GM21723 (cell line): ENCODE results near the gene CDH15.

Experiments
- ATAC-seq: cut with Tn5 transposase; IDR thresholded peaks from one replicate; pipeline ENCODE4 v1.9.1; 2021; ENCODE audit warnings: mild to moderate bottlenecking, moderate library complexity; ENCODE audit not compliant: unreplicated experiment

Gene CDH15

DNA sequence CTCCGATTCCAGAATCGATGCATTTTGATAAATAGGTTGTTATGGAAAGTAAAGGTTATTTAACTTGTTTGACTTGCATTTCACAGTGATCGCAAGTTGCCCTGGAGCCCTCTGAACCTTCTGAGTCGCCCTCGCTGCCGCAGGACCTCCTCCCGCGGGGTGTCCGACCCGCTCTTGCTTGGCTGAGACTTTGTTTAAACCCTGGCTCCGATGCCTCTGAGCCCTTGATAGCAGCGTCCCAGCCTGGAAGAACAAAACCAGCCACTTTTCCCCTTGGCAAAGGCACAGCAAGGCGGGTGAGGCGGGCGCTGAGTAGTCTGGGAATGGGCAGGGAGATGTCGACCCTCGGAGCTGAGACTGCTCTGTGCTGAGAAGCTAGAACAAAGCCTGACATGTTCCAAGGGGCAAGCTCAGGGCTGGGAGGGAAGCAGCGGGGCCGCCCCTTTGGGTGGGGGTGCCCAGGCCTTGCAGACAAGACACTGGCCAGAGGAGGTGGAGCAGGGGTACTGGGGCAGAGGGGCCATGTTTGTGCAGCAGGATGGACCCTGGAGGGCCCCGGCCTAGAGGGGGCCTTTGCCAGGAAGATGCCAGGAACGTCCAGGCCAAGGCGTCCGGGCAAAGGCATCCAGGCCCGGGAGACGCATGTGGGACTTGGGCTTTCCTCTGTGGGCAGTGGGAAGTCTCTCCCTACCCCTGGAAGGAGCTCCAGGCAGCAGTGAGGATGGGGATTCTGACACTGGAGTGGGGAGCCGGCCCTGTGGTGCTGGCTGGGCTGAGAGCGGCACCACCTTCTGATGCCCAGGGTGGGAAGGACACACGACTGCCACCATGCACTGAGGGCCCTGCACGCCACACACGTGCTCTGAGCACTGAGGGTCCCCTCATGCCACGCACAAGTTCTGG, 30.3 kb upstream of the CDH15 start:
- no peak for ATAC-seq

GRCh38 chr16:89141884-89142267, 29.7 kb upstream of the CDH15 start:
- no peak for ATAC-seq

DNA sequence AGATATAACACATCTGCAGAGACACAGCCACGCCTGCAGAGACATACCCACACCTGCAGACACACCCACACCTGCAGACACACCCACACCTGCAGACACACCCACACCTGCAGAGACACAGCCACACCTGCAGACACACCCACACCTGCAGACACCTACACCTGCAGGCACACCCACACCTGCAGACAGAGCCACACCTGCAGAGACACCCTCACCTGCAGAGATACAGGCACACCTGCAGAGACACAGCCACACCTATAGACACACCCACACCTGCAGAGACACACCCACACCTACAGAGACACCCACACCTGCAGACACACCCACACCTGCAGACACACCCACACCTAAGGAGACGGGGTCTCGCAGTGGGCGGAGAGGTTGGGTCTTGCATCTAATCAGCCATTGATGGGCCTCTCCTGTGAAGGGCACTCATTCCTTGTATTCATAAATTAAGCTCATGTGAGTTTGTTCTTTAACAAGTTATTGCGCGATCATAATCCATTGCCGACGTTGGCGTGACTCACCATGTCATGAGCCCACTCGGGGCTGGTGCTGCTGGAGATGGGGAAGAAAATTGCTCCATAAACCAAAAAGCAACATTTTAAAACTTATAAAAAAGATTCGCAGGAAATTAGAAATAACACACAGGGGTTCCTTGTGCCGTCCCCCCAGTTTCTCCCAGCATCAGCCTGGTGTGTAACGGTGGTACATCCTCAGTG, 28.9 kb upstream of the CDH15 start:
- no peak for ATAC-seq

DNA sequence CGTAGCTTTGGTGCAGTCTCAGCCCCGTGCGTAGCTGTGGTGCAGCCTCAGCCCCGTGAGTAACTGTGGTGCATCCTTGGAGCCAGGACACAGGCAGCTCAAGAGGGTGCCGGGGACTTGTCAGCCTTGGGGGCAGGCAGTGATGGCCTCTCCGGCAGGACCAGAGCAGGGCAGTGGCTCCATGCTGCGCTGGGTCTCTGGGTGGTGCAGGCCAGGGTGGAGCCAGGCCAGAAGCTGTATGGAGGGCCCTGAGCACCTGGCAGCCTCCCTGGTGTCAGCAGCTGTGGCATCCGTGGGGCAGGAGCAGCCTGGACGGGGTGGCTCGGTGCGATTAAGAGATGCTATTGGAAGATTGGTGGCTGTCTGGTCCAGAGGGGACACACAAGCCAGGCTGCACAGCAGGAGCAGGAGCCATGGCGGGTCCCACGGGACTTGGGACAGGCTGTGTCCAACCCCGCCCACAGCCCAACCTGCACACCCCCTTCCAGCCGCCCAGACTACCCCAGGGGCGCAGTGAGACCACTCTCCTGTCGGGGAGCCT, 28.3 kb upstream of the CDH15 start:
- no peak for ATAC-seq

DNA sequence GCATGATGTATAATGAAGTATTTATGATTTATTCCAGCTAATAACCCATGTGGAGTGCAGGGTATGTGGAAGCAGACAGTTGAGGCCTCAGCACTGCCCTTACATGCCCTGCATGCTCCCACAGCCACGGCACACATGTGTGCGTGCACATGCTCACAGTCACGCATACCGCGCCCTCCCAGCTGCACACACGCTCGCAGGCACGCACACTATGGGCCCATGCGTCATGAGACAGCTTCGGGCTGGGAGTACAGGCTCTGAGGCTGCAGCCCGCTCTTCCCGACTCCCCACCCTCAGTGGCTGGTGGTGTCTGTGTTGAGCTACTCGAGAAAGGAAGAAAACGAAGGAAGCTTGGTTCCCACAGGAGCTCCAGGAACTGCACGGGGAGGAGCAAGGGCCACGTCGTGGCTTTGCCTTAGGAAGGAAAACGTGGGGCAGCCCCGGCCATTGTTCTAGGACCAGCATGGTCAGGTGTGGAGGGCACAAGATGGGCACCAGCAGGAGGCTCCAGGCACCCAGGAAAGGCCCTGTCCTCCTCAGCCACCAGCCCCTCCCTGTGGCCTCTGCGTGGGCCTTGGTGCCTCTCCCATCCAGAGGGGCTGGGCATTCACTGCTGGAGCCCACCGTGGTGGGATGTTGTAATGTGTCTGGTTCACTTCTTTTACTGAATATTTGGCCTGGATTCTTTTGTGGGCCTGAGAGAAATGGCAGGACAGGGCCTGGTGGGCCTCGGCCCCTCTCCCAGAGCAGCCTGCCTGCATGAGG, 27.5 kb upstream of the CDH15 start:
- ATAC-seq: no peak

DNA sequence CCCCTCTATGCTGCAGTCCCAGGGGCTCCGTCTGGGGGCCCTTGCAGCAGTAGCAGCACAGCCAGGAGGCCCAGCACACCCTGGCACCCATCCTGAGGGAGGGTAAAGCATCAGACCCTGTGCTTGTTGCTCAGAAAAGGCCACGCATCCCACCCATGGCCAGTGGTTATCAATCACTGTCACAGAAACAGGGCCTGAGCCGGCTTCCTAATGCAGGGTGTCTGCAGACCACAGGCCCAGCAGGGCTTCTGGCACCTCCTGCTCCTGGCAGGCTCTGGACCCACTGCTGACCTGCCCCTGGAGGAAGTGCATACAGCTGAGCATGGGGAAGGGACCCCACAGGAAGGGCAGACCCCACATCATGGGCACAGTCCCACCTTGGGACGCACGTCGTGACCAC, 26.9 kb upstream of the CDH15 start:
- no peak for ATAC-seq

DNA sequence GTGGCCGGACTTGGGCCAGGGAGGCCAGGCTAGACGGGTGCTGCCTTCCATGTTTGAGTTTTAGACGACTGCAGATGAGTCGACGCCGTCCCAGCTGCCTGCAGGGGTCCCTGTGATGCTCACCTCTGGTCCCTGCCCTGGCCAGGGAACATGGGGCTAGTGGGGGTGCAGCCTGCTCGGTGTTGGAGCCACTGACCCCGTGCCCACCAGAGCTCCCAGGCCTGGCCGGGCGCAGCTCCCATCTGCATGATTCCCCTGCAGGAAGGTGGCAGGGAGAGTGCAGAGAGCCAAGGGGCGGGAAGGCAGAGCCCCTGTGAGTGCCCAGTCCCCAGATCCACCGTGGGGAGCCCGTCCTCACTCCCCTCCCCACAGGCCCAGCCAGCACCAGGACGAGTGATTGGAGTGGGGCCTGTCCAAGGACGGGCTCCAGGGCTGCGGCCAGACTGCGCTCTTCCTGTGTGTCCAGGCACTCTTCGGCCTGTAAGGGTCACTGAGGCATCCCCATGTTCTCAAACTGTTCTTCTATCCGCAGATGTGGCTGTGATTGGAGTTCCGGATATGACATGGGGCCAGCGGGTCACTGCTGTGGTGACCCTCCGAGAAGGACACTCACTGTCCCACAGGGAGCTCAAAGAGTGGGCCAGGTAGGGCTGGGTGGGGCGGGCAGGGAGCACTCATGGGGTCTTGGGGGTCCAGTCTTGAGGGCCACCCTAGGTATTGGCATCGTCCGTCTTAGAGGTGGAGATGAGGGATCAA, 26.0 kb upstream of the CDH15 start:
- ATAC-seq: no peak

- ATAC-seq: no peak
These were observed 25.1 kb upstream of the CDH15 start for GRCh38 chr16:89146211-89147005.

DNA sequence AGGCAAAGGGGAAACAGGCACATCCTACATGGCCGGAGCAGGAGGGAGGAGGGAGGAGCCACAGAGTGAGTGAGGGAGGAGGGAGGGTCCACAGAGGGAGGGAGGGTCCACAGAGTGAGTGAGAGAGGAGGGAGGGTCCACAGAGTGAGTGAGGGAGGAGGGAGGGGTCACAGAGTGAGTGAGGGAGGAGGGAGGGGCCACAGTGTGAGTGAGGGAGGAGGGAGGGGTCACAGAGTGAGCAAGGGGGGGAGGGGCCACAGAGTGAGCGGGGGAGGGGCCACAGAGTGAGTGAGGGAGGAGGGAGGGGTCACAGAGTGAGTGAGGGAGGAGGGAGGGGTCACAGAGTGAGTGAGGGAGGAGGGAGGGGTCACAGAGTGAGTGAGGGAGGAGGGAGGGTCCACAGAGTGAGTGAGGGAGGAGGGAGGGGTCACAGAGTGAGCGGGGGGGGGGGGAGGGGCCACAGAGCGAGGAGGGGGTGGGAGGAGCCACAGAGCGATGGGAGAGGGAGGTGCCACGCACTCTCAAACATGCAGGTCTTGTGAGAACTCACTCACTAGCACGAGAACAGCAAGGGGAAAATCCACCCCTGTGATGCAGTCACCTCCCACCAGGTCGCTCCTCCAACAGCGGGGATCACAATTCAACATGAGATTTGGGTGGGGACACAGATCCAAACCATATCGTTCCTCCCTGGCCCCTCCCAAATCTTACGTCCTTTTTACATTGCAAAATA, 24.3 kb upstream of the CDH15 start:
- no peak for ATAC-seq

DNA sequence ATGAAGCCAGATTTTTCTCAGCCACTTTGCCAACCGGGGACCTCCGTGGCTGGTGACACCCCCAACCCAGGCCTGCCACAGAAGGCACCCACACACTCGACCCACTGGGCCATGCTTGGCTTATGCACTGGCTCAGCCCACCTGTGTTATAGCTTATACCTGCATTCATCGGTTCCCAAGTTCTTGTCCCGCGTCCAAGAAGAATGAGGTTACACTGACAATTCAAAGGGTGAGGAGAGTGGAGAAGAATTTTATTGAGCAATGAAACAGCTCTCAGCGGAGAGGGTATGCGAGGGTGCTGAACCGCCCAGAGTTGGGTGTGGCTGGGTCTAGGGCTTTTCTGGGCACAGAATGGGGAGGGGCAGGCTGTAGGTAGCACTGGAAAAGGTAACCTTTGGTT, 22.2 kb upstream of the CDH15 start:
- no peak for ATAC-seq

- ATAC-seq: no peak
These were observed 21.3 kb upstream of the CDH15 start for GRCh38 chr16:89150090-89150835.

- ATAC-seq: no peak
These were observed 20.6 kb upstream of the CDH15 start for GRCh38 chr16:89150981-89151380.

DNA sequence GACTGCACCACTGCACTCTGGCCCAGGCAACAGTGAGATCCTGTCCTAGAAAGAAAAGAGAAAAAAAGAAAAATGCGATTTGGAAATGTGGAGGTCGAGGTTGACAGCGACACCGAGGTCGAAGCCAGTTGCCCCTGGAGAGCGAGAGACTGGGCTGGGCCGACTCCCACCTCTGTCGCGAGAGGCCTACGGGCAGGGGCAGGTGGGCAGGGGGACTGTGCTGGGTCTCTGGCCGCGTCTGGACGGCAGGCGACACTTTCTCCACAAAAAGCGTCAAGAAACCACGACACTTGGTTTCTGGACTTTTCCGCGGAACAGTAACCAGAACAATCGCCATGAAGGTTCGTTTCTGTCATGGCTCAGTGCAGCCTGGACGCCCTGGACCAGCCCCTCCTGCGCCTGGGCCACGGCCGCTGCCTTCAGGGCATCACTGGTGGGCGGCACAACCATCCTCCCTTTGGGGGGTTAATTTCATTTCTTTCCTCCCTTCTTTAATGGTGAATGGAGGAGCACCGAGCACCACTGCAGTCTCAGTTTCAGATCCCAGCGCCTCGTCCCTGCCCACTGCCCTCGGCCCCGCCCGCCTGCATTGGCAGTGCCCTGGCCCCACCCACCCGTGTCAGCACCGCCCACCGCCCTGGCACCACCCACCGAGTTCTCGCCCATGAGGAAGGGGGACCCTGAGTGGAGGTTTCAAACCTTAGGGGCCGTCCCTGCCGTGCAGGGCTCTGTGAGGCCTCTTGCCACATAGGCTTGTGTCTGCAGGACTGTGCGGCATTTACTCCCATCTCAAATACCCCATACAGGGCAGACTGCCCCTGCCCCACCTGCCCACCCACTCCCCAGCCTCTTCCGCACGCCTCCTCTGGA, 18.5 kb upstream of the CDH15 start:
- no peak for ATAC-seq

GRCh38 chr16:89153848-89154271, 17.7 kb upstream of the CDH15 start:
- no peak for ATAC-seq

GRCh38 chr16:89154390-89155183, 17.0 kb upstream of the CDH15 start:
- no peak for ATAC-seq

DNA sequence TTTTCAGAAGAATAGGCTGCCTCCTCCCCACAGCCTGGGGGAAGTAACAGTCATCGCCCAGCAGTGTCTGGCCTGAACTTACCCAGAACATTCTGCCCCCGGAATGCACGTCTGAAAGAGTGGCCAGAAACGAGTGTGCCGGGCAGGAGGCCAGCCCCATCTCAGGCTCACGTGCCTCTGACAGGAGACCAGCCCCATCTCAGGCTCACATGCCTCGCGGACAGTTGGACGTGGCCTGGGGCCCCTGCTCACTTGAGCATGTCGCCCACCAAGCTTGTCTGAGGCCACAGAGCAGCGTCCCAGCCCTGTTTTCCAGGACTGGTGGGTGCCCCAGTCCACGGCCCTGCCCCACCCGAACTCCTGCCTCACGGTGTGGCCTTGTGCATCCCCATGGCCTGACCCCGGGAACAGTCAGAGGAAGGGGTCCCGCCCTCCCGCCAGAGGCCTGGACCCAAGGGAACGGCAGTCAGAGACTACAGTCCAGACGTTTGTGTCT, 16.3 kb upstream of the CDH15 start:
- ATAC-seq: no peak
